Uterus (tissue), 2 donors: ENCODE results near the gene FBXO39.

ENCODE experiments used
- POLR2A ChIP-seq, 2 donors: fragments of 450-650 bp; IDR thresholded peaks; one replicate each; pipeline ENCODE4 v1.6.1; 2016; ENCODE audit warnings: antibody characterized with exemption in 2 of 2, mild to moderate bottlenecking in 1 of 2, moderate library complexity in 1 of 2
- TF ChIP-seq, protein P1 (sequence below), 4 experiments: fragments of 200-600 bp in 2 of 4; fragments of 450-650 bp in 2 of 4; sonication (generic) in 2 of 4; IDR thresholded peaks; one replicate each; pipeline ENCODE4 v1.5.1; 2016 to 2019; ENCODE audit warnings: antibody characterized with exemption in 4 of 4, mild to moderate bottlenecking in 2 of 4, moderate library complexity in 1 of 4

GRCh38 chr17:6800422-6801027 lies 24.5 kb downstream of the FBXO39 start:
- TF ChIP-seq, protein P1, sequence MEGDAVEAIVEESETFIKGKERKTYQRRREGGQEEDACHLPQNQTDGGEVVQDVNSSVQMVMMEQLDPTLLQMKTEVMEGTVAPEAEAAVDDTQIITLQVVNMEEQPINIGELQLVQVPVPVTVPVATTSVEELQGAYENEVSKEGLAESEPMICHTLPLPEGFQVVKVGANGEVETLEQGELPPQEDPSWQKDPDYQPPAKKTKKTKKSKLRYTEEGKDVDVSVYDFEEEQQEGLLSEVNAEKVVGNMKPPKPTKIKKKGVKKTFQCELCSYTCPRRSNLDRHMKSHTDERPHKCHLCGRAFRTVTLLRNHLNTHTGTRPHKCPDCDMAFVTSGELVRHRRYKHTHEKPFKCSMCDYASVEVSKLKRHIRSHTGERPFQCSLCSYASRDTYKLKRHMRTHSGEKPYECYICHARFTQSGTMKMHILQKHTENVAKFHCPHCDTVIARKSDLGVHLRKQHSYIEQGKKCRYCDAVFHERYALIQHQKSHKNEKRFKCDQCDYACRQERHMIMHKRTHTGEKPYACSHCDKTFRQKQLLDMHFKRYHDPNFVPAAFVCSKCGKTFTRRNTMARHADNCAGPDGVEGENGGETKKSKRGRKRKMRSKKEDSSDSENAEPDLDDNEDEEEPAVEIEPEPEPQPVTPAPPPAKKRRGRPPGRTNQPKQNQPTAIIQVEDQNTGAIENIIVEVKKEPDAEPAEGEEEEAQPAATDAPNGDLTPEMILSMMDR (IDR thresholded peaks at IDR 0.05): no peak
- TF ChIP-seq POLR2A (IDR thresholded peaks at IDR 0.05): no peak
